ENCODE measurements around the gene GALNT16.

GRCh38 chr14:69335371-69335771 is 75.4 kb downstream of the GALNT16 start:
- no peak for TF ChIP-seq EZH2 (IDR thresholded peaks at IDR 0.05)
- no peak for TF ChIP-seq FOXP2 (optimal IDR thresholded peaks at IDR 0.05; ENCODE audit: control extremely low read depth, extremely low read length, insufficient read depth)
- TF ChIP-seq POLR2AphosphoS5 (IDR thresholded peaks at IDR 0.05; ENCODE audit: borderline replicate concordance, low read depth, low read length), result no peak

Measured in SK-N-MC (cell line).